HG03066 (cell line): ENCODE data around the gene ANLN.
"Not testable (repeated sequence)": the region's sequence is repeated elsewhere in the genome, so short reads cannot be mapped to it uniquely, and the experiment has no call there.

Experiments
- ATAC-seq: cut with Tn5 transposase; IDR thresholded peaks from one replicate; pipeline ENCODE4 v1.9.1; 2021; ENCODE audit warnings: low read depth; ENCODE audit not compliant: unreplicated experiment

The ANLN gene

GRCh38 chr7:36459236-36459960 lies 69.7 kb downstream of the ANLN start:
- ATAC-seq, result no peak

GRCh38 chr7:36460811-36461429 lies 71.3 kb downstream of the ANLN start:
- no peak for ATAC-seq

GRCh38 chr7:36462551-36463137 lies 73.0 kb downstream of the ANLN start:
- no peak for ATAC-seq

- no peak for ATAC-seq
Measured at GRCh38 chr7:36464271-36464670, 74.6 kb downstream of the ANLN start.

GRCh38 chr7:36466001-36466400 lies 76.3 kb downstream of the ANLN start:
- ATAC-seq, result not testable (repeated sequence)

GRCh38 chr7:36468370-36469101 lies 78.9 kb downstream of the ANLN start:
- no peak for ATAC-seq

- ATAC-seq, result no peak
Measured at GRCh38 chr7:36469236-36469635, 79.6 kb downstream of the ANLN start.

GRCh38 chr7:36472141-36472729 lies 82.6 kb downstream of the ANLN start:
- ATAC-seq, result no peak

- ATAC-seq, result no peak
Measured at GRCh38 chr7:36473454-36474282, 84.0 kb downstream of the ANLN start.

GRCh38 chr7:36474283-36475010 lies 84.8 kb downstream of the ANLN start:
- no peak for ATAC-seq

GRCh38 chr7:36475011-36475342 lies 85.3 kb downstream of the ANLN start:
- no peak for ATAC-seq

GRCh38 chr7:36475381-36475780 lies 85.7 kb downstream of the ANLN start:
- no peak for ATAC-seq

GRCh38 chr7:36478745-36479144 lies 89.1 kb downstream of the ANLN start:
- no peak for ATAC-seq

GRCh38 chr7:36483853-36484252 lies 94.2 kb downstream of the ANLN start:
- not testable (repeated sequence) for ATAC-seq

GRCh38 chr7:36484265-36484664 lies 94.6 kb downstream of the ANLN start:
- ATAC-seq, result no peak

- no peak for ATAC-seq
Measured at GRCh38 chr7:36486336-36486735, 96.7 kb downstream of the ANLN start.

GRCh38 chr7:36487756-36488336 lies 98.2 kb downstream of the ANLN start:
- no peak for ATAC-seq

GRCh38 chr7:36488672-36489071 lies 99.0 kb downstream of the ANLN start:
- not testable (repeated sequence) for ATAC-seq

GRCh38 chr7:36490419-36490830 lies 100.8 kb downstream of the ANLN start:
- no peak for ATAC-seq
